ENCODE data around the gene PARD3. TPM values are rescaled to one million over a fixed set of nuclear protein-coding genes. Genes with fewer than 3 reads are reported as not detected.

PARD3 gene
- total and polyA plus RNA-seq, 4 experiments from 2014 or later, result 0.13 to 0.25 TPM; not detected in 2

- Mint-ChIP-seq H3K9me3 (peaks cover 0 to 4% (median under 1%) of the 10 kb centered on the region in 8 donors), H3K4me3 (no peak overlapping the region), H3K27ac (no peak overlapping the region), H3K36me3 (no peaks in the 10 kb centered on the region), H3K4me1 (no peaks in the 10 kb centered on the region), H3K27me3 (peaks cover 4% of the 10 kb centered on the region in 2 donors)
- POLR2A ChIA-PET (ENCODE audit: partially characterized antibody), result no interaction called here
- Histone ChIP-seq H3K36me3 (ENCODE audit: insufficient read depth, low read length) (no peaks in the 10 kb centered on the region), H3K27ac (ENCODE audit: low read depth, low read length) (no peak overlapping the region), H3K4me3 (ENCODE audit: low read length in 2 of 2) (no peak overlapping the region), H3K27me3 (ENCODE audit: insufficient read depth, low read length) (no peaks in the 10 kb centered on the region), H3K9me3 (ENCODE audit: control insufficient read depth in 1 of 2, low read length in 2 of 2) (no peaks in the 10 kb centered on the region), H3K4me1 (ENCODE audit: insufficient read depth, low read length) (no peaks in the 10 kb centered on the region)
- intact Hi-C loops (cut with micrococcal nuclease), result no loop called here
- CTCF ChIA-PET (ENCODE audit: partially characterized antibody), result no interaction called here
- no peak for DNase-seq
Observed at GRCh38 chr10:34168439-34168838, 646.7 kb downstream of the PARD3 start.

DNA sequence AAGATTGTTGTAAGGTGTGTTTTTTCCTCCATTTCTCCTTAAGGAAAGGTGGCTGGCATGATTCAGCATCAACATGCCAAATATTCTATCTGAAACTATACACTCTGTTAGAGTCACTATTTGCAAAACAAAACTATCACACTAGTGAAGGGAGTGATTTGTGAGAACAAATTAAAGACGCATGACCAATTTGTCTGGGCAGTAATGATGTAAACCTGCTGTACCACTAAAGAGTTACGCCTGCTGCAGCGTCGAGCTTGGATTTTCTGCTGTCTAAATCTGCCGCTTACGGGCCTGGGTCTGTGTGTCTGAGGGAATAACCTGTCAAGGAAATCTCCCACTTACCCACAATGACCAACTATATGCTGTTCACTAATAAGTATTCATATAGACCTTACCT is 648.3 kb downstream of the PARD3 start:
- intact Hi-C loops (cut with micrococcal nuclease), result no loop called here
- no peak overlapping the region for H3K27ac ChIP-seq (ENCODE audit: low read depth, low read length)
- no peaks in the 10 kb centered on the region for H3K9me3 ChIP-seq (ENCODE audit: control insufficient read depth in 1 of 2, low read length in 2 of 2)
- H3K27me3 Mint-ChIP-seq, result peaks cover 3 to 4% of the 10 kb centered on the region in 2 donors
- H3K27me3 ChIP-seq (ENCODE audit: insufficient read depth, low read length), result no peaks in the 10 kb centered on the region
- ChIA-PET CTCF (ENCODE audit: partially characterized antibody) (no interaction called here), POLR2A (ENCODE audit: partially characterized antibody) (no interaction called here)
- H3K4me1 ChIP-seq (ENCODE audit: insufficient read depth, low read length), result no peaks in the 10 kb centered on the region
- H3K36me3 Mint-ChIP-seq, result no peaks in the 10 kb centered on the region
- H3K4me3 Mint-ChIP-seq, result no peak overlapping the region
- no peak overlapping the region for H3K4me3 ChIP-seq (ENCODE audit: low read length in 2 of 2)
- no peaks in the 10 kb centered on the region for H3K36me3 ChIP-seq (ENCODE audit: insufficient read depth, low read length)
- DNase-seq, result no peak
- no peak overlapping the region for H3K27ac Mint-ChIP-seq
- H3K9me3 Mint-ChIP-seq, result peaks cover 0 to 4% (median under 1%) of the 10 kb centered on the region in 8 donors
- no peaks in the 10 kb centered on the region for H3K4me1 Mint-ChIP-seq

DNA sequence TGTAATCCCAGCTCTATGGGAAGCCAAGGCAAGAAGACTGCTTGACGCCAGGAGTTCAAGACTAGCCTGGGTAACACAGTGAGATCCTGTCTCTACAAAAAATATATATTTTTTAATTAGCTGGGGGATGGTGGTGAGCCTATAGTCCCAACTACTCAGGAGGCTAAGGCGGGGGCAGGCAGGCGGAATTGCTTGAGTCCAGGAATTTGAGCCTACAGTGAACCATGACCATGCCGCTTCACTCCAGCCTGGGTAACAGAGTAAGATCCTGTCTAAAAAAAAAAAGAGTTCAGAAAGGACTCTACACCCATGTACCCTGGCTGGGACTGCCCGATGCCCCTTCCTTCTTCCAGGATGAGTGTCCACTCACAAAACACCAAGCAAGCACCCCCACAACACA is 648.7 kb downstream of the PARD3 start:
- Mint-ChIP-seq H3K27me3 (peaks cover 3 to 4% of the 10 kb centered on the region in 2 donors), H3K4me3 (no peak overlapping the region), H3K4me1 (no peaks in the 10 kb centered on the region), H3K9me3 (peaks cover 0 to 4% (median under 1%) of the 10 kb centered on the region in 8 donors), H3K27ac (no peak overlapping the region), H3K36me3 (no peaks in the 10 kb centered on the region)
- no peak overlapping the region for H3K27ac ChIP-seq (ENCODE audit: low read depth, low read length)
- ChIA-PET CTCF (ENCODE audit: partially characterized antibody) (no interaction called here), POLR2A (ENCODE audit: partially characterized antibody) (no interaction called here)
- H3K27me3 ChIP-seq (ENCODE audit: insufficient read depth, low read length), result no peaks in the 10 kb centered on the region
- intact Hi-C loops (cut with micrococcal nuclease), result no loop called here
- no peaks in the 10 kb centered on the region for H3K36me3 ChIP-seq (ENCODE audit: insufficient read depth, low read length)
- no peaks in the 10 kb centered on the region for H3K9me3 ChIP-seq (ENCODE audit: control insufficient read depth in 1 of 2, low read length in 2 of 2)
- H3K4me3 ChIP-seq (ENCODE audit: low read length in 2 of 2), result no peak overlapping the region
- no peak for DNase-seq
- H3K4me1 ChIP-seq (ENCODE audit: insufficient read depth, low read length), result no peaks in the 10 kb centered on the region

DNA sequence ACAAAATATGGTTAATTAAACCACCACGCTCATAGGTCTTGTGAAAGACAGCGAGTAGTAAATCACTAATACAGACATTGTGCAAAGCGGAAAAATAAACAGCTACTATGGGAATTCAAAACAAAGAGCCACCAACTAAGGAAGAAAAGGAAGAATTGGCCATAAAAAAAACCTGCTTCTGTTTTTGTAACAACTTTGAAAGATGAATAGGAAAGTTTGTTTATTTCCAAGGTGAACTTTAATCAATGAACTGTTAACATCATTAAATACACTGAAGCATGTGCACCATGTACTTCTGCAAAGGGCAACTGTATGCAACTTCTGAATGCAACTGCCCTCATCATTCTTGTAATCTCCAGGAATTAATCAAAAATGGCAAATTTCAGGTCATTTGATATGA is 651.1 kb downstream of the PARD3 start:
- no peaks in the 10 kb centered on the region for H3K36me3 Mint-ChIP-seq
- H3K4me1 ChIP-seq (ENCODE audit: insufficient read depth, low read length), result no peaks in the 10 kb centered on the region
- POLR2A ChIA-PET (ENCODE audit: partially characterized antibody), result no interaction called here

GRCh38 chr10:34163075-34163905 is 651.8 kb downstream of the PARD3 start:
- H3K4me3 ChIP-seq (ENCODE audit: low read length in 2 of 2), result no peak overlapping the region
- peaks cover 0 to 2% of the 10 kb centered on the region in 2 donors for H3K27me3 Mint-ChIP-seq
- H3K9me3 Mint-ChIP-seq, result peaks cover 0 to 2% (median 0%) of the 10 kb centered on the region in 8 donors
- no peaks in the 10 kb centered on the region for H3K36me3 ChIP-seq (ENCODE audit: insufficient read depth, low read length)
- H3K4me1 ChIP-seq (ENCODE audit: insufficient read depth, low read length), result no peaks in the 10 kb centered on the region
- no peaks in the 10 kb centered on the region for H3K4me1 Mint-ChIP-seq
- H3K27ac Mint-ChIP-seq, result no peak overlapping the region
- no peaks in the 10 kb centered on the region for H3K9me3 ChIP-seq (ENCODE audit: control insufficient read depth in 1 of 2, low read length in 2 of 2)
- H3K36me3 Mint-ChIP-seq, result no peaks in the 10 kb centered on the region
- H3K4me3 Mint-ChIP-seq, result no peak overlapping the region
- H3K27me3 ChIP-seq (ENCODE audit: insufficient read depth, low read length), result no peaks in the 10 kb centered on the region
- H3K27ac ChIP-seq (ENCODE audit: low read depth, low read length), result no peak overlapping the region
- ChIA-PET CTCF (ENCODE audit: partially characterized antibody) (no interaction called here), POLR2A (ENCODE audit: partially characterized antibody) (no interaction called here)
- DNase-seq, result no peak
- intact Hi-C loops (cut with micrococcal nuclease), result no loop called here

More for the DNA sequence above, 651.1 kb downstream of the PARD3 start:
- H3K27ac Mint-ChIP-seq, result no peak overlapping the region
- H3K9me3 Mint-ChIP-seq, result peaks cover 0 to 2% (median 0%) of the 10 kb centered on the region in 8 donors
- no peak overlapping the region for H3K4me3 ChIP-seq (ENCODE audit: low read length in 2 of 2)
- no peak for DNase-seq
- H3K27me3 ChIP-seq (ENCODE audit: insufficient read depth, low read length), result no peaks in the 10 kb centered on the region
- no peaks in the 10 kb centered on the region for H3K36me3 ChIP-seq (ENCODE audit: insufficient read depth, low read length)
- no peak overlapping the region for H3K27ac ChIP-seq (ENCODE audit: low read depth, low read length)
- no peak overlapping the region for H3K4me3 Mint-ChIP-seq
- intact Hi-C loops (cut with micrococcal nuclease), result no loop called here
- no peaks in the 10 kb centered on the region for H3K4me1 Mint-ChIP-seq
- H3K9me3 ChIP-seq (ENCODE audit: control insufficient read depth in 1 of 2, low read length in 2 of 2), result no peaks in the 10 kb centered on the region
- peaks cover 0 to 2% of the 10 kb centered on the region in 2 donors for H3K27me3 Mint-ChIP-seq
- CTCF ChIA-PET (ENCODE audit: partially characterized antibody), result no interaction called here

- Histone ChIP-seq H3K9me3 (ENCODE audit: control insufficient read depth in 1 of 2, low read length in 2 of 2) (no peaks in the 10 kb centered on the region), H3K4me1 (ENCODE audit: insufficient read depth, low read length) (no peaks in the 10 kb centered on the region), H3K27me3 (ENCODE audit: insufficient read depth, low read length) (no peaks in the 10 kb centered on the region), H3K4me3 (ENCODE audit: low read length in 2 of 2) (no peak overlapping the region), H3K36me3 (ENCODE audit: insufficient read depth, low read length) (no peaks in the 10 kb centered on the region), H3K27ac (ENCODE audit: low read depth, low read length) (no peak overlapping the region)
- POLR2A ChIA-PET (ENCODE audit: partially characterized antibody), result no interaction called here
- intact Hi-C loops (cut with micrococcal nuclease), result no loop called here
- H3K4me3 Mint-ChIP-seq, result no peak overlapping the region
- peaks cover 0 to 2% of the 10 kb centered on the region in 2 donors for H3K27me3 Mint-ChIP-seq
- CTCF ChIA-PET (ENCODE audit: partially characterized antibody), result no interaction called here
- H3K9me3 Mint-ChIP-seq, result peaks cover 0 to 2% (median 0%) of the 10 kb centered on the region in 8 donors
- no peak for DNase-seq
- no peak overlapping the region for H3K27ac Mint-ChIP-seq
- no peaks in the 10 kb centered on the region for H3K36me3 Mint-ChIP-seq
- no peaks in the 10 kb centered on the region for H3K4me1 Mint-ChIP-seq
Observed at GRCh38 chr10:34161777-34162370, 653.2 kb downstream of the PARD3 start.

DNA sequence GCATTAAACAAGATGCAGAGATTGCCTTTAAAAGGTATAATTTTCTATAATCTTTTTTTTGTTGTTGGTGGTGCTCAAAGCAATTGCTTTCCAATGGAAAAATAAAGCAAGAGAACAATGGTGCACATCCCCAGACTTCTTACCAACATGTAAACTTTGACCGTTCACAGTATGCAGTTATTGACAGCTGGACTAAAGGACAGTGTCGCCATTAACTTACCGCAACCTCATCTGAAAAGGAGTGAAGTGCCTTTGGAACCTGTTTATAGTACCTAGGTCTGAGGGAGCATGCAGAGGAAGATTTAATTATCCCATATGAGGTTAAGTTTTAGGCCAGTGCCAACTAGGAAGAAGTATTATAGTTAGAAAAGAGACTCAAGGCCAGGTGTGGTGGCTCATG is 654.5 kb downstream of the PARD3 start:
- POLR2A ChIA-PET (ENCODE audit: partially characterized antibody), result no interaction called here

More for the DNA sequence above, 654.5 kb downstream of the PARD3 start:
- CTCF ChIA-PET (ENCODE audit: partially characterized antibody), result no interaction called here
- DNase-seq, result no peak
- no peak overlapping the region for H3K27ac ChIP-seq (ENCODE audit: low read depth, low read length)
- no peak overlapping the region for H3K4me3 Mint-ChIP-seq
- peaks cover 0 to 2% of the 10 kb centered on the region in 2 donors for H3K27me3 Mint-ChIP-seq
- H3K36me3 ChIP-seq (ENCODE audit: insufficient read depth, low read length), result no peaks in the 10 kb centered on the region
- H3K4me1 Mint-ChIP-seq, result no peaks in the 10 kb centered on the region
- H3K27me3 ChIP-seq (ENCODE audit: insufficient read depth, low read length), result no peaks in the 10 kb centered on the region
- intact Hi-C loops (cut with micrococcal nuclease), result no loop called here
- H3K9me3 ChIP-seq (ENCODE audit: control insufficient read depth in 1 of 2, low read length in 2 of 2), result no peaks in the 10 kb centered on the region
- peaks cover 0 to 2% (median 0%) of the 10 kb centered on the region in 8 donors for H3K9me3 Mint-ChIP-seq
- H3K4me1 ChIP-seq (ENCODE audit: insufficient read depth, low read length), result no peaks in the 10 kb centered on the region
- H3K4me3 ChIP-seq (ENCODE audit: low read length in 2 of 2), result no peak overlapping the region
- H3K36me3 Mint-ChIP-seq, result no peaks in the 10 kb centered on the region
- no peak overlapping the region for H3K27ac Mint-ChIP-seq

Measured in CD4-positive, alpha-beta memory T cell (primary cell).